Activated CD8-positive, alpha-beta memory T cell treated with anti-CD3 and anti-CD28 coated beads, Interleukin-2, amount 50 U/mL, for 1 hour (primary cell): ENCODE results near the gene JAK3.

Experiments
- DNase-seq: peaks from one replicate; pipeline ENCODE4 v3.0.0-alpha.2; 2020; ENCODE audit errors: extremely low read depth

Gene JAK3

GRCh38 chr19:17840019-17840418 is 7.8 kb downstream of the JAK3 start:
- no peak for DNase-seq

GRCh38 chr19:17837972-17838371 is 9.8 kb downstream of the JAK3 start:
- no peak for DNase-seq

GRCh38 chr19:17836530-17836929 is 11.3 kb downstream of the JAK3 start:
- DNase-seq = no peak

- DNase-seq = no peak
Measured at GRCh38 chr19:17835182-17836006, 12.4 kb downstream of the JAK3 start.

GRCh38 chr19:17834350-17835181 is 13.2 kb downstream of the JAK3 start:
- DNase-seq = no peak

GRCh38 chr19:17832443-17833208 is 15.2 kb downstream of the JAK3 start:
- DNase-seq = no peak

- DNase-seq = no peak
Measured at GRCh38 chr19:17831419-17831888, 16.3 kb downstream of the JAK3 start.

- no peak for DNase-seq
Measured at GRCh38 chr19:17830567-17831418, 17.0 kb downstream of the JAK3 start.

GRCh38 chr19:17829855-17830566 is 17.8 kb downstream of the JAK3 start:
- DNase-seq = no peak

- no peak for DNase-seq
Measured at GRCh38 chr19:17826508-17827056, 21.2 kb downstream of the JAK3 start.

- DNase-seq = no peak
Measured at GRCh38 chr19:17824339-17824738, 23.4 kb downstream of the JAK3 start.

GRCh38 chr19:17821190-17821589 is 26.6 kb downstream of the JAK3 start, which contains the start of gene INSL3:
INSL3 (minus strand) TSS chr19:17821519; CDS start chr19:17821506, 13 bp downstream.
- no peak for DNase-seq

- DNase-seq = no peak
Measured at GRCh38 chr19:17817668-17818363, 30.0 kb downstream of the JAK3 start.

GRCh38 chr19:17812099-17812498 is 35.7 kb downstream of the JAK3 start:
- DNase-seq = no peak

- no peak for DNase-seq
Measured at GRCh38 chr19:17811681-17812080, 36.1 kb downstream of the JAK3 start.

- no peak for DNase-seq
Measured at GRCh38 chr19:17811103-17811502, 36.7 kb downstream of the JAK3 start.

- no peak for DNase-seq
Measured at GRCh38 chr19:17807731-17808316, 40.0 kb downstream of the JAK3 start.

- no peak for DNase-seq
Measured at GRCh38 chr19:17806945-17807344, 40.8 kb downstream of the JAK3 start.

- no peak for DNase-seq
Measured at GRCh38 chr19:17805427-17805826, 42.4 kb downstream of the JAK3 start.
